C4-2B (cell line): ENCODE results near the gene SARDH.

Experiments used
- ZFX ChIP-seq: fragments of 450-650 bp; IDR thresholded peaks from 2 replicates; pipeline ENCODE4 v1.6.1; 2017
- TF ChIP-seq, protein P1 (sequence below): fragments of 450-650 bp; conservative IDR thresholded peaks from 2 replicates; pipeline ENCODE4 v1.5.1; 2017; ENCODE audit warnings: mild to moderate bottlenecking

DNA sequence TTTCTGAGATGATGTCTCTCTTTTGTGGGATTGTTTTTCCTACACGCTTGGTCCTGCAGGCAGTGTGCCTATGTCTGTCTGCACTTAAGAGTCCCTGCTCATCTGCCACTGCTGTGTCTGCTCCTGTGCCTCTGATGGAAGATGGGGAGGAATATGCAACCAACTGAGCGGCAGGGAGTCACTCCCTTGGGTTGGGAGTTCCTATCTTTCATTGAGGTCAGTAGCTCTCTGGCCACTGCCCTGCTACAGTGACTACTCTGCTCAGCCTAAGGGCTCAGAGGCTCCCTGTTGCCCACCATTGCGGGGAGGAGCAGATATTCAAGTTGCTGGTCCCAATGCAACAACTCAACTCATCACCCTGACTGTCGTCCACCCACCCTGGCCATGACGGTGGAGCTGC is 115.6 kb downstream of the SARDH start:
- TF ChIP-seq, protein P1, sequence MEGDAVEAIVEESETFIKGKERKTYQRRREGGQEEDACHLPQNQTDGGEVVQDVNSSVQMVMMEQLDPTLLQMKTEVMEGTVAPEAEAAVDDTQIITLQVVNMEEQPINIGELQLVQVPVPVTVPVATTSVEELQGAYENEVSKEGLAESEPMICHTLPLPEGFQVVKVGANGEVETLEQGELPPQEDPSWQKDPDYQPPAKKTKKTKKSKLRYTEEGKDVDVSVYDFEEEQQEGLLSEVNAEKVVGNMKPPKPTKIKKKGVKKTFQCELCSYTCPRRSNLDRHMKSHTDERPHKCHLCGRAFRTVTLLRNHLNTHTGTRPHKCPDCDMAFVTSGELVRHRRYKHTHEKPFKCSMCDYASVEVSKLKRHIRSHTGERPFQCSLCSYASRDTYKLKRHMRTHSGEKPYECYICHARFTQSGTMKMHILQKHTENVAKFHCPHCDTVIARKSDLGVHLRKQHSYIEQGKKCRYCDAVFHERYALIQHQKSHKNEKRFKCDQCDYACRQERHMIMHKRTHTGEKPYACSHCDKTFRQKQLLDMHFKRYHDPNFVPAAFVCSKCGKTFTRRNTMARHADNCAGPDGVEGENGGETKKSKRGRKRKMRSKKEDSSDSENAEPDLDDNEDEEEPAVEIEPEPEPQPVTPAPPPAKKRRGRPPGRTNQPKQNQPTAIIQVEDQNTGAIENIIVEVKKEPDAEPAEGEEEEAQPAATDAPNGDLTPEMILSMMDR = no peak
- no peak for TF ChIP-seq ZFX
